HEK293 (cell line): ENCODE data around the gene ARHGDIA.

Source experiments
- CTCF ChIA-PET: fragments of 350-600 bp; formaldehyde crosslinking; extraction: SDS; loops from one replicate; lab custom pipeline; 2021; ENCODE audit warnings: antibody characterized with exemption; lab: Yijun Ruan, JAX
- POLR2A ChIA-PET: fragments of 300-600 bp; formaldehyde crosslinking; extraction: SDS; loops from one replicate; lab custom pipeline; 2020; ENCODE audit warnings: antibody characterized with exemption, inconsistent platforms; lab: Yijun Ruan, JAX
- H3K27ac ChIP-seq: fragments of 200-500 bp; sonication (Bioruptor generic); 2 replicates; pipeline ENCODE4 v1.5.1; 2014; ENCODE audit warnings: low read depth, low read length, control low read depth, inconsistent platforms; ENCODE audit errors: extremely low read depth
- H3K36me3 ChIP-seq, 2 experiments: fragments of 200-500 bp in 1 of 2; sonication (Bioruptor generic) in 1 of 2; 1 replicate in 1 of 2; 2 replicates in 1 of 2; pipeline ENCODE4 v1.5.1; 2014 to 2017; ENCODE audit warnings: inconsistent platforms in 2 of 2, low read length in 2 of 2; ENCODE audit not compliant: control insufficient read depth in 2 of 2, insufficient read depth in 1 of 2
- H3K4me1 ChIP-seq: fragments of 200-500 bp; sonication (Bioruptor generic); 2 replicates; pipeline ENCODE4 v1.5.1; 2014; ENCODE audit warnings: mild to moderate bottlenecking, low read length, inconsistent platforms; ENCODE audit not compliant: control insufficient read depth, insufficient read depth
- H3K4me3 ChIP-seq: 2 replicates; pipeline ENCODE4 v1.5.1; 2011; ENCODE audit warnings: low read depth, mild to moderate bottlenecking, control low read depth, low read length, moderate library complexity
- H3K9me3 ChIP-seq: fragments of 200-500 bp; sonication (Bioruptor generic); 2 replicates; pipeline ENCODE4 v1.5.1; 2014; ENCODE audit warnings: low read depth, low read length, inconsistent platforms; ENCODE audit not compliant: control insufficient read depth, insufficient read depth
- EGR2 ChIP-seq: fragments of 450-650 bp; formaldehyde crosslinking; IDR thresholded peaks from 2 replicates; pipeline ENCODE4 v1.5.1; 2016; ENCODE audit warnings: low read depth, missing biosample characterization, missing genetic modification characterization
- GFI1B ChIP-seq: fragments of 450-650 bp; formaldehyde crosslinking; IDR thresholded peaks from 2 replicates; pipeline ENCODE4 v1.5.1; 2016; ENCODE audit warnings: missing biosample characterization, missing genetic modification characterization
- HOXC10 ChIP-seq: sonication (generic); formaldehyde crosslinking; IDR thresholded peaks from 2 replicates; pipeline ENCODE4 v1.8.1; 2023; ENCODE audit warnings: mild to moderate bottlenecking, missing genetic modification reagents
- RBAK ChIP-seq: fragments of 450-650 bp; formaldehyde crosslinking; IDR thresholded peaks from 2 replicates; pipeline ENCODE4 v1.5.1; 2016; ENCODE audit warnings: missing biosample characterization, missing genetic modification characterization
- ZBTB17 ChIP-seq: fragments of 450-650 bp; formaldehyde crosslinking; IDR thresholded peaks from 2 replicates; pipeline ENCODE4 v1.5.1; 2016; ENCODE audit warnings: missing biosample characterization, missing genetic modification characterization
- ZEB2 ChIP-seq: fragments of 450-650 bp; formaldehyde crosslinking; IDR thresholded peaks from 2 replicates; pipeline ENCODE4 v1.5.1; 2016; ENCODE audit warnings: missing biosample characterization, missing genetic modification characterization
- ZIC2 ChIP-seq: fragments of 450-650 bp; formaldehyde crosslinking; IDR thresholded peaks from 2 replicates; pipeline ENCODE4 v1.5.1; 2016; ENCODE audit warnings: missing biosample characterization, missing genetic modification characterization
- ZNF112 ChIP-seq: fragments of 450-650 bp; formaldehyde crosslinking; IDR thresholded peaks from 2 replicates; pipeline ENCODE4 v1.5.0; 2017; ENCODE audit warnings: missing biosample characterization, missing genetic modification characterization
- ZNF155 ChIP-seq: fragments of 450-650 bp; formaldehyde crosslinking; IDR thresholded peaks from 2 replicates; pipeline ENCODE4 v1.5.1; 2016; ENCODE audit warnings: missing biosample characterization, missing genetic modification characterization
- ZNF23 ChIP-seq: fragments of 450-650 bp; formaldehyde crosslinking; IDR thresholded peaks from 2 replicates; pipeline ENCODE4 v1.5.1; 2016; ENCODE audit warnings: missing biosample characterization, missing genetic modification characterization, borderline replicate concordance
- ZNF292 ChIP-seq: fragments of 450-650 bp; formaldehyde crosslinking; IDR thresholded peaks from 2 replicates; pipeline ENCODE4 v1.5.1; 2016; ENCODE audit warnings: low read depth, missing biosample characterization, missing genetic modification characterization, borderline replicate concordance
- ZNF473 ChIP-seq: fragments of 450-650 bp; formaldehyde crosslinking; IDR thresholded peaks from 2 replicates; pipeline ENCODE4 v1.5.1; 2017; ENCODE audit warnings: missing biosample characterization, missing genetic modification characterization
- ZNF571 ChIP-seq: fragments of 450-650 bp; formaldehyde crosslinking; IDR thresholded peaks from 2 replicates; pipeline ENCODE4 v1.5.0; 2017; ENCODE audit warnings: missing biosample characterization, missing genetic modification characterization
- ZNF624 ChIP-seq: fragments of 450-650 bp; formaldehyde crosslinking; IDR thresholded peaks from 2 replicates; pipeline ENCODE4 v1.5.1; 2017; ENCODE audit warnings: missing biosample characterization, missing genetic modification characterization
- TF ChIP-seq, protein P1 (sequence below): fragments of 450-650 bp; formaldehyde crosslinking; IDR thresholded peaks from 2 replicates; pipeline ENCODE4 v1.5.1; 2016; ENCODE audit warnings: missing biosample characterization, missing genetic modification characterization
- TF ChIP-seq, protein P2 (sequence below): fragments of 450-650 bp; formaldehyde crosslinking; IDR thresholded peaks from 2 replicates; pipeline ENCODE4 v1.5.1; 2016; ENCODE audit warnings: missing biosample characterization, missing genetic modification characterization
- TF ChIP-seq, protein P3 (sequence below): fragments of 450-650 bp; formaldehyde crosslinking; IDR thresholded peaks from 2 replicates; pipeline ENCODE4 v1.5.1; 2016; ENCODE audit warnings: missing biosample characterization, missing genetic modification characterization
- TF ChIP-seq, protein P4 (sequence below): fragments of 450-650 bp; formaldehyde crosslinking; IDR thresholded peaks from 2 replicates; pipeline ENCODE4 v1.5.0; 2017; ENCODE audit warnings: missing biosample characterization, missing genetic modification characterization, borderline replicate concordance
- TF ChIP-seq, protein P5 (sequence below): fragments of 450-650 bp; formaldehyde crosslinking; IDR thresholded peaks from 2 replicates; pipeline ENCODE4 v1.5.1; 2016; ENCODE audit warnings: missing biosample characterization, missing genetic modification characterization, low read depth
- TF ChIP-seq, protein P6 (sequence below): fragments of 450-650 bp; IDR thresholded peaks from 2 replicates; pipeline ENCODE4 v1.5.1; 2018; ENCODE audit warnings: missing biosample characterization, mild to moderate bottlenecking, missing genetic modification characterization
- TF ChIP-seq, protein P7 (sequence below): fragments of 450-650 bp; formaldehyde crosslinking; IDR thresholded peaks from 2 replicates; pipeline ENCODE4 v1.5.1; 2016; ENCODE audit warnings: missing biosample characterization, missing genetic modification characterization

The ARHGDIA gene

DNA sequence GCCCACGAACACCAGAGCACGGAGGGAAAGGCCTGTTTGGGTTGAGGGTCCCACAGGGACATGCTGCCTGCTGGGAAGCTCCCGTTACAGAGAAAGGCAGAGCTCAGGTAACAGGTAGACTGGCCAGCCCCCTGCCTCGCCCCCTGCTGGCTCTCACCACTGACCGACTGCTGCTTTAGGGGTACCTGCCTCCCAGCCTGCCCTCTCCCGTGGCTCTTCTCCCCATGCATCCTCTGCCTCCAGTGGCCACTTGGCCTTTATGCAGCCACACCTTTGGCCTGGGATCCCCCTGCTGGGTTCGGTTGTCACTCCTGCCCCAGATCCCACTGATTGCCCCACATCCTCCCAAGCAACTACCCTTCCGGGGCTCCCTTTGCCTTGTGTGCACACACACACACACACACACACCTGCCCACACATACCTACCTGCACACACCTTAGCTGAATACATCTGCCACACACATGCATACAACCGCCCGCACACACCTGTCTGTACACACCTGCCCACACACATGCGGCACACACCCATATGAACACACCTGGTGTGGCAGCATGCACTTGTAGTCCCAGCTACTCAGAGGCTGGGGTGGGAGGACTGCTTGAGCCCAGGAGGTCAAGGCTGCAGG lies 45.2 kb downstream of the ARHGDIA start:
- ChIA-PET CTCF (interaction anchor here (0.6 kb wide), 1 partner anchor 326 kb away, joined by 4 read pairs; no protein-coding TSS in a partner anchor), POLR2A (interaction anchor here (0.6 to 1.7 kb wide), 6 partner anchors 65 to 310 kb away, joined by 3 to 6 read pairs (median 4); partner anchors contain the start of genes ALYREF and SLC25A10)
- H3K27ac ChIP-seq = no peak overlapping the region
- peaks cover 10% of the 10 kb centered on the region for H3K4me1 ChIP-seq
- H3K4me3 ChIP-seq = no peak overlapping the region
- H3K36me3 ChIP-seq = peaks cover 0 to 10% of the 10 kb centered on the region in 2 experiments; a peak in 2 of 3 replicates
- H3K9me3 ChIP-seq = no peaks in the 10 kb centered on the region
- TF ChIP-seq RBAK (tag by site-specific recombination) (no peak), ZNF473 (tag by site-specific recombination) (no peak), ZNF23 (tag by site-specific recombination) (no peak), HOXC10 (CRISPR knock-in tag) (no peak), ZEB2 (tag by site-specific recombination) (peak; percentile 69), ZNF624 (tag by site-specific recombination) (no peak), ZNF155 (tag by site-specific recombination) (no peak), ZNF292 (tag by site-specific recombination) (no peak), ZIC2 (no peak; the same call in 1 of the 2 replicates), ZNF571 (tag by site-specific recombination) (no peak), ZBTB17 (tag by site-specific recombination) (no peak), ZNF112 (no peak), GFI1B (tag by site-specific recombination) (no peak), EGR2 (peak; percentile 73)
- TF ChIP-seq, protein P1, sequence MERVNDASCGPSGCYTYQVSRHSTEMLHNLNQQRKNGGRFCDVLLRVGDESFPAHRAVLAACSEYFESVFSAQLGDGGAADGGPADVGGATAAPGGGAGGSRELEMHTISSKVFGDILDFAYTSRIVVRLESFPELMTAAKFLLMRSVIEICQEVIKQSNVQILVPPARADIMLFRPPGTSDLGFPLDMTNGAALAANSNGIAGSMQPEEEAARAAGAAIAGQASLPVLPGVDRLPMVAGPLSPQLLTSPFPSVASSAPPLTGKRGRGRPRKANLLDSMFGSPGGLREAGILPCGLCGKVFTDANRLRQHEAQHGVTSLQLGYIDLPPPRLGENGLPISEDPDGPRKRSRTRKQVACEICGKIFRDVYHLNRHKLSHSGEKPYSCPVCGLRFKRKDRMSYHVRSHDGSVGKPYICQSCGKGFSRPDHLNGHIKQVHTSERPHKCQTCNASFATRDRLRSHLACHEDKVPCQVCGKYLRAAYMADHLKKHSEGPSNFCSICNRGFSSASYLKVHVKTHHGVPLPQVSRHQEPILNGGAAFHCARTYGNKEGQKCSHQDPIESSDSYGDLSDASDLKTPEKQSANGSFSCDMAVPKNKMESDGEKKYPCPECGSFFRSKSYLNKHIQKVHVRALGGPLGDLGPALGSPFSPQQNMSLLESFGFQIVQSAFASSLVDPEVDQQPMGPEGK (tag by site-specific recombination) = no peak
- TF ChIP-seq, protein P2, sequence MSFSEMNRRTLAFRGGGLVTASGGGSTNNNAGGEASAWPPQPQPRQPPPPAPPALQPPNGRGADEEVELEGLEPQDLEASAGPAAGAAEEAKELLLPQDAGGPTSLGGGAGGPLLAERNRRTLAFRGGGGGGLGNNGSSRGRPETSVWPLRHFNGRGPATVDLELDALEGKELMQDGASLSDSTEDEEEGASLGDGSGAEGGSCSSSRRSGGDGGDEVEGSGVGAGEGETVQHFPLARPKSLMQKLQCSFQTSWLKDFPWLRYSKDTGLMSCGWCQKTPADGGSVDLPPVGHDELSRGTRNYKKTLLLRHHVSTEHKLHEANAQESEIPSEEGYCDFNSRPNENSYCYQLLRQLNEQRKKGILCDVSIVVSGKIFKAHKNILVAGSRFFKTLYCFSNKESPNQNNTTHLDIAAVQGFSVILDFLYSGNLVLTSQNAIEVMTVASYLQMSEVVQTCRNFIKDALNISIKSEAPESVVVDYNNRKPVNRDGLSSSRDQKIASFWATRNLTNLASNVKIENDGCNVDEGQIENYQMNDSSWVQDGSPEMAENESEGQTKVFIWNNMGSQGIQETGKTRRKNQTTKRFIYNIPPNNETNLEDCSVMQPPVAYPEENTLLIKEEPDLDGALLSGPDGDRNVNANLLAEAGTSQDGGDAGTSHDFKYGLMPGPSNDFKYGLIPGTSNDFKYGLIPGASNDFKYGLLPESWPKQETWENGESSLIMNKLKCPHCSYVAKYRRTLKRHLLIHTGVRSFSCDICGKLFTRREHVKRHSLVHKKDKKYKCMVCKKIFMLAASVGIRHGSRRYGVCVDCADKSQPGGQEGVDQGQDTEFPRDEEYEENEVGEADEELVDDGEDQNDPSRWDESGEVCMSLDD (tag by site-specific recombination) = no peak
- TF ChIP-seq, protein P3, sequence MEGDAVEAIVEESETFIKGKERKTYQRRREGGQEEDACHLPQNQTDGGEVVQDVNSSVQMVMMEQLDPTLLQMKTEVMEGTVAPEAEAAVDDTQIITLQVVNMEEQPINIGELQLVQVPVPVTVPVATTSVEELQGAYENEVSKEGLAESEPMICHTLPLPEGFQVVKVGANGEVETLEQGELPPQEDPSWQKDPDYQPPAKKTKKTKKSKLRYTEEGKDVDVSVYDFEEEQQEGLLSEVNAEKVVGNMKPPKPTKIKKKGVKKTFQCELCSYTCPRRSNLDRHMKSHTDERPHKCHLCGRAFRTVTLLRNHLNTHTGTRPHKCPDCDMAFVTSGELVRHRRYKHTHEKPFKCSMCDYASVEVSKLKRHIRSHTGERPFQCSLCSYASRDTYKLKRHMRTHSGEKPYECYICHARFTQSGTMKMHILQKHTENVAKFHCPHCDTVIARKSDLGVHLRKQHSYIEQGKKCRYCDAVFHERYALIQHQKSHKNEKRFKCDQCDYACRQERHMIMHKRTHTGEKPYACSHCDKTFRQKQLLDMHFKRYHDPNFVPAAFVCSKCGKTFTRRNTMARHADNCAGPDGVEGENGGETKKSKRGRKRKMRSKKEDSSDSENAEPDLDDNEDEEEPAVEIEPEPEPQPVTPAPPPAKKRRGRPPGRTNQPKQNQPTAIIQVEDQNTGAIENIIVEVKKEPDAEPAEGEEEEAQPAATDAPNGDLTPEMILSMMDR (tag by site-specific recombination) = peak; percentile 80
- TF ChIP-seq, protein P4, sequence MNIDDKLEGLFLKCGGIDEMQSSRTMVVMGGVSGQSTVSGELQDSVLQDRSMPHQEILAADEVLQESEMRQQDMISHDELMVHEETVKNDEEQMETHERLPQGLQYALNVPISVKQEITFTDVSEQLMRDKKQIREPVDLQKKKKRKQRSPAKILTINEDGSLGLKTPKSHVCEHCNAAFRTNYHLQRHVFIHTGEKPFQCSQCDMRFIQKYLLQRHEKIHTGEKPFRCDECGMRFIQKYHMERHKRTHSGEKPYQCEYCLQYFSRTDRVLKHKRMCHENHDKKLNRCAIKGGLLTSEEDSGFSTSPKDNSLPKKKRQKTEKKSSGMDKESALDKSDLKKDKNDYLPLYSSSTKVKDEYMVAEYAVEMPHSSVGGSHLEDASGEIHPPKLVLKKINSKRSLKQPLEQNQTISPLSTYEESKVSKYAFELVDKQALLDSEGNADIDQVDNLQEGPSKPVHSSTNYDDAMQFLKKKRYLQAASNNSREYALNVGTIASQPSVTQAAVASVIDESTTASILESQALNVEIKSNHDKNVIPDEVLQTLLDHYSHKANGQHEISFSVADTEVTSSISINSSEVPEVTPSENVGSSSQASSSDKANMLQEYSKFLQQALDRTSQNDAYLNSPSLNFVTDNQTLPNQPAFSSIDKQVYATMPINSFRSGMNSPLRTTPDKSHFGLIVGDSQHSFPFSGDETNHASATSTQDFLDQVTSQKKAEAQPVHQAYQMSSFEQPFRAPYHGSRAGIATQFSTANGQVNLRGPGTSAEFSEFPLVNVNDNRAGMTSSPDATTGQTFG (tag by site-specific recombination) = no peak
- TF ChIP-seq, protein P5, sequence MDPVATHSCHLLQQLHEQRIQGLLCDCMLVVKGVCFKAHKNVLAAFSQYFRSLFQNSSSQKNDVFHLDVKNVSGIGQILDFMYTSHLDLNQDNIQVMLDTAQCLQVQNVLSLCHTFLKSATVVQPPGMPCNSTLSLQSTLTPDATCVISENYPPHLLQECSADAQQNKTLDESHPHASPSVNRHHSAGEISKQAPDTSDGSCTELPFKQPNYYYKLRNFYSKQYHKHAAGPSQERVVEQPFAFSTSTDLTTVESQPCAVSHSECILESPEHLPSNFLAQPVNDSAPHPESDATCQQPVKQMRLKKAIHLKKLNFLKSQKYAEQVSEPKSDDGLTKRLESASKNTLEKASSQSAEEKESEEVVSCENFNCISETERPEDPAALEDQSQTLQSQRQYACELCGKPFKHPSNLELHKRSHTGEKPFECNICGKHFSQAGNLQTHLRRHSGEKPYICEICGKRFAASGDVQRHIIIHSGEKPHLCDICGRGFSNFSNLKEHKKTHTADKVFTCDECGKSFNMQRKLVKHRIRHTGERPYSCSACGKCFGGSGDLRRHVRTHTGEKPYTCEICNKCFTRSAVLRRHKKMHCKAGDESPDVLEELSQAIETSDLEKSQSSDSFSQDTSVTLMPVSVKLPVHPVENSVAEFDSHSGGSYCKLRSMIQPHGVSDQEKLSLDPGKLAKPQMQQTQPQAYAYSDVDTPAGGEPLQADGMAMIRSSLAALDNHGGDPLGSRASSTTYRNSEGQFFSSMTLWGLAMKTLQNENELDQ (tag by site-specific recombination) = no peak
- TF ChIP-seq, protein P6, sequence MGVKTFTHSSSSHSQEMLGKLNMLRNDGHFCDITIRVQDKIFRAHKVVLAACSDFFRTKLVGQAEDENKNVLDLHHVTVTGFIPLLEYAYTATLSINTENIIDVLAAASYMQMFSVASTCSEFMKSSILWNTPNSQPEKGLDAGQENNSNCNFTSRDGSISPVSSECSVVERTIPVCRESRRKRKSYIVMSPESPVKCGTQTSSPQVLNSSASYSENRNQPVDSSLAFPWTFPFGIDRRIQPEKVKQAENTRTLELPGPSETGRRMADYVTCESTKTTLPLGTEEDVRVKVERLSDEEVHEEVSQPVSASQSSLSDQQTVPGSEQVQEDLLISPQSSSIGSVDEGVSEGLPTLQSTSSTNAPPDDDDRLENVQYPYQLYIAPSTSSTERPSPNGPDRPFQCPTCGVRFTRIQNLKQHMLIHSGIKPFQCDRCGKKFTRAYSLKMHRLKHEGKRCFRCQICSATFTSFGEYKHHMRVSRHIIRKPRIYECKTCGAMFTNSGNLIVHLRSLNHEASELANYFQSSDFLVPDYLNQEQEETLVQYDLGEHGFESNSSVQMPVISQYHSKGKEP (tag by site-specific recombination) = no peak
- TF ChIP-seq, protein P7, sequence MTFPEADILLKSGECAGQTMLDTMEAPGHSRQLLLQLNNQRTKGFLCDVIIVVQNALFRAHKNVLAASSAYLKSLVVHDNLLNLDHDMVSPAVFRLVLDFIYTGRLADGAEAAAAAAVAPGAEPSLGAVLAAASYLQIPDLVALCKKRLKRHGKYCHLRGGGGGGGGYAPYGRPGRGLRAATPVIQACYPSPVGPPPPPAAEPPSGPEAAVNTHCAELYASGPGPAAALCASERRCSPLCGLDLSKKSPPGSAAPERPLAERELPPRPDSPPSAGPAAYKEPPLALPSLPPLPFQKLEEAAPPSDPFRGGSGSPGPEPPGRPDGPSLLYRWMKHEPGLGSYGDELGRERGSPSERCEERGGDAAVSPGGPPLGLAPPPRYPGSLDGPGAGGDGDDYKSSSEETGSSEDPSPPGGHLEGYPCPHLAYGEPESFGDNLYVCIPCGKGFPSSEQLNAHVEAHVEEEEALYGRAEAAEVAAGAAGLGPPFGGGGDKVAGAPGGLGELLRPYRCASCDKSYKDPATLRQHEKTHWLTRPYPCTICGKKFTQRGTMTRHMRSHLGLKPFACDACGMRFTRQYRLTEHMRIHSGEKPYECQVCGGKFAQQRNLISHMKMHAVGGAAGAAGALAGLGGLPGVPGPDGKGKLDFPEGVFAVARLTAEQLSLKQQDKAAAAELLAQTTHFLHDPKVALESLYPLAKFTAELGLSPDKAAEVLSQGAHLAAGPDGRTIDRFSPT = 0 out of 2 replicates have a peak, but pooled peaks have one; percentile 17
